ENCODE data around the gene CELF1. TPM values are rescaled to one million over a fixed set of nuclear protein-coding genes. Genes with fewer than 3 reads are reported as not detected.

CELF1 gene
- total and polyA plus RNA-seq, 2 of the 4 experiments (the other 2 are of a cell fraction) = 63.3 to 135 TPM

- no peak overlapping the region for H2AK5ac ChIP-seq (ENCODE audit: low read depth, low read length)
- peaks cover 26% of the 10 kb centered on the region for H4K20me1 ChIP-seq (ENCODE audit: insufficient read depth, low read length)
- H3K56ac ChIP-seq (ENCODE audit: extremely low read depth, insufficient read depth, low read length) = no peak overlapping the region
- BruUV-seq (replicated peaks) = no TSS peak
- no peak overlapping the region for H3K23ac ChIP-seq (ENCODE audit: low read depth, low read length)
- H4K91ac ChIP-seq (ENCODE audit: insufficient read depth, low read depth, low read length) = no peak overlapping the region
- H3K9me3 ChIP-seq (ENCODE audit: control insufficient read depth, insufficient read depth, low read length) = no peaks in the 10 kb centered on the region
- no peak overlapping the region for H2AK9ac ChIP-seq (replicated peaks; ENCODE audit: low read depth, low read length, poor library complexity)
- H3K4me3 ChIP-seq (ENCODE audit: insufficient read depth, low read depth, low read length) = no peak overlapping the region
- intact Hi-C loops (cut with micrococcal nuclease) (loop anchor here (10.0 kb wide), 1 partner anchor 54 kb away; no protein-coding TSS in a partner anchor), dilution Hi-C loops (cut with HindIII; ENCODE audit: low sequenced_read_pairs, unreplicated experiment) (no loop called here), in situ Hi-C loops (cut with MboI; ENCODE audit: low sequenced_read_pairs) (loop anchor here (10.0 kb wide), 1 partner anchor 134 kb away; no protein-coding TSS in a partner anchor)
- no peak overlapping the region for H4K8ac ChIP-seq (ENCODE audit: low read depth in 2 of 2, low read length in 2 of 2)
- peaks cover 7% of the 10 kb centered on the region for H3K4me1 ChIP-seq (ENCODE audit: control insufficient read depth, insufficient read depth, low read length)
- no peak for TF ChIP-seq BHLHE40 (IDR thresholded peaks at IDR 0.05; ENCODE audit: low read depth, low read length)
- peak; percentile 29; the same call in 1 of the 2 replicates for TF ChIP-seq CEBPB (IDR thresholded peaks at IDR 0.05; ENCODE audit: low read depth, low read length)
- no peak overlapping the region for H3K9ac ChIP-seq (ENCODE audit: low read depth, low read length)
- H3K27me3 ChIP-seq (ENCODE audit: control insufficient read depth, insufficient read depth, low read length) = no peaks in the 10 kb centered on the region
- DNase-seq (no peak), ATAC-seq (ENCODE audit: low read depth) (no peak)
- no peak overlapping the region for H4K5ac ChIP-seq (ENCODE audit: low read depth, low read length)
- H3K79me1 ChIP-seq (ENCODE audit: low read depth in 1 of 2, low read length in 2 of 2) = peaks cover 27 to 65% of the 10 kb centered on the region in 2 experiments
- no peak overlapping the region for H2AFZ ChIP-seq (replicated peaks; ENCODE audit: low read length, poor library complexity)
- CTCF ChIA-PET = no interaction called here
- no peak overlapping the region for H3K14ac ChIP-seq (replicated peaks; ENCODE audit: low read depth, low read length)
- H3K36me3 ChIP-seq (ENCODE audit: control insufficient read depth, insufficient read depth, low read length) = peaks cover 59% of the 10 kb centered on the region
- no peak overlapping the region for H2BK20ac ChIP-seq (ENCODE audit: low read depth, low read length)
- H2BK120ac ChIP-seq (ENCODE audit: low read depth, low read length) = no peak overlapping the region
- POLR2A ChIA-PET (ENCODE audit: unreplicated experiment) = no interaction called here
- no peak overlapping the region for H2BK5ac ChIP-seq (ENCODE audit: low read depth, low read length, poor library complexity, severe bottlenecking)
- no peak overlapping the region for H3K4ac ChIP-seq (ENCODE audit: low read depth, low read length)
- H3K18ac ChIP-seq (ENCODE audit: low read depth, low read length) = no peak overlapping the region
- WGBS, 2 experiments (ENCODE audit: extremely low coverage in 2 of 2, insufficient read length in 1 of 2) = 100% methylated on average over 1 of the region's 6 CpGs; no CpG with 5 or more reads in 1 of the 2 experiments
- H2BK15ac ChIP-seq (ENCODE audit: low read depth, low read length) = no peak overlapping the region
- no peak overlapping the region for H3K27ac ChIP-seq (ENCODE audit: insufficient read depth, low read length)
- peaks cover 9% of the 10 kb centered on the region; the same call in 1 of the 2 replicates for H3K9me1 ChIP-seq (ENCODE audit: insufficient read depth, low read length)
- no peak overlapping the region for H3K4me2 ChIP-seq (ENCODE audit: low read depth, low read length)
These were observed 72.2 kb downstream of the CELF1 start for GRCh38 chr11:47480762-47481161.

Data from IMR-90 (cell line).